ENCODE measurements around the gene HIVEP3.

Gene HIVEP3

DNA sequence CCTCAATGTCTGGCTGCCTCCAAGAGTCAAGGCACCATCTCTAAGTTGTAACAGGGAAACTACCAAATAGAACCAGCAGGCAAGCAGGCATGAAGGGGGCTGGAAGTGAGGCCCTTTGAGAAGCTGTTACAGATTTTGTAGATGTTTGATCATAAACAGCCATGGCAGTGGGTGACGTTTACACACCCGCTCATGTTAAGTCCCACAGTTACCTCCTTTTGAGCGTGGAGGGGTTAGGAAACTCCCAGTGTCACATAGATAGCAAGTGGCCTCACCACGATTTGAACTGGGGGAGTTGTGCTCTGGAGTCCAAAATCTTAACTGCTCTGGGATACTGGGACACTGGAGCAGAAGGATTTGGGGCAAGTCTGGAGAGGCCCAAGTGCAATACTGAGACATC lies 192.4 kb downstream of the HIVEP3 start:
- no peak for DNase-seq

DNA sequence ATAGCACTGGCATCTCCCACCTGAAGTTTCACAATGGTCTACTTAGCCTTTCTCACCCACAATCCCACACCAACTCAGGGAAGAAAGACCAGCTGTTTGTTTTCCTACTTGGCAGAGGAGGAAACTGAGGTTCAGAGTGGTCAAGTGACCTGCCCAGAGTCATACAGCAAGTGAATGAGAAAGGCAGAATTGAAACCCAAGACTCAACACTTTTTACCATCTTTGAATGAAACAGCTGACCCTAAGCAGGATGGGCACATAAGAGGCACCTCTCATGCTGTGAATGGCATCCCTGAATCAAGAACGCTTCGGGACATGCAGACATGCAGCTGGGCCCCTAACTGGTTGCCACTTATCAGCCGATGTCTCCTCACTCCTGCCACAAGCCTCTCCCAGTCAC lies 193.8 kb downstream of the HIVEP3 start:
- DNase-seq: no peak

DNA sequence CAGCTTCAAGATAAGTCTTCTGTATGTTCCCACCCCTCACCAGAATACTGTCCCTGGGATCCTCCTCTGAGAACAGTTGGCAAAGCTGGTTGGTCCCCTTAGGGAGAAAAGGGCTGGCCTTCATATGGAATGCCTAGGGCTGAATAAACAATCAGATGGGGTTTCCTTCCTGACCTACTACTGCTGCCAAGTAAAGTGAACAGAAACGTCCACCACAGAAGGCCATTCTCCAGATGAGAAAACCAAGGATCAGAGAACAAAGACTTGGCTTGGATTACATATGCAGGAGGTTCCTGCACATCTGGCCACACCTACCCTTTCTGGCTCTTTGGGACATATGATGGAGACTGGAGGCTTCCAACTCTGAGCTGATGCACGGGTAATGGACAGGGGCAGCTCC lies 194.5 kb downstream of the HIVEP3 start:
- DNase-seq: no peak

GRCh38 chr1:41723786-41724185 lies 194.9 kb downstream of the HIVEP3 start:
- DNase-seq: no peak

GRCh38 chr1:41722184-41722583 lies 196.5 kb downstream of the HIVEP3 start:
- no peak for DNase-seq

DNA sequence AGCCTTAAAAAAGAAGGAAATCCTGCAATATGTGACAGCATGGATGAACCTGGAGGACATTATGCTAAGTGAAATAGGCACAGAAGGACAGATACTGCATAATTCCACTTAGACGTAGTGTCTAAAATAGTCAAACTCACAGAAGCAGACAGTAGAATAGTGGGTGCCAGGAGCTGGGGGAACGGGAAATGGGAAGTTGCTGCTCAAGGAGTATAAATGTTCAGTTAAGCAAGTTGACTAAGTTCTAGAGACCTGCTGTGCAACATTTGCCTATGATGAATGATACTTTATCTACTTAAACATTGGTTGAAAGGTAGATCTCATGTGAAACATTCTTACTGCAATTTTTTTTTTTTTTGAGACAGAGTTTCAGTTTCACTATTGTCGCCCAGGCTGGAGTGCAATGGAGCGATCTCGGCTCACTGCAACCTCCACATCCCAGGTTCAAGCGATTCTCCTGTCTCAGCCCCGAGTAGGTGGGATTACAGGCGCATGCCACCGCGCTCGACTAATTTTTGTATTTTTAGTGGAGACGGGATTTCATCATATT lies 197.8 kb downstream of the HIVEP3 start:
- no peak for DNase-seq

DNA sequence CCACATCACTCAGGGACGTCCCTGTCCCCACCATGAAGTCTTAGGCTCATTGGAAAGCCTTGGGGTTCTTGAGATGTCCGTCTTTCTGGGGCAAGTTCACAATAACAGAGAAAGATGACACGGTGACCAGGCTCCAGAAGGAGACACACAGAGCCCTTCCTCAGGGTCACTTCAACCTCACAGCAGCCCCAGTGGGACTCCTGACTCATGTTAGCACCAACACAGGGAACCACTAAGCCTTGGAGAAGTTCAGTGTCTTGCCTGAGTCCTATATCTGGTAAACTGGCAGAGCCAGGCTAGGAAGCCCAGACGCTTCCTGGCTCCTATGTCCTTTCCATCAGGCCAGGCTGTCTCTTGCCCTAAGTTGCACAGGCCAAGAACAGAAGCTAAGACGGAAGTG lies 199.1 kb downstream of the HIVEP3 start:
- no peak for DNase-seq

GRCh38 chr1:41719128-41719527 lies 199.6 kb downstream of the HIVEP3 start:
- no peak for DNase-seq

DNA sequence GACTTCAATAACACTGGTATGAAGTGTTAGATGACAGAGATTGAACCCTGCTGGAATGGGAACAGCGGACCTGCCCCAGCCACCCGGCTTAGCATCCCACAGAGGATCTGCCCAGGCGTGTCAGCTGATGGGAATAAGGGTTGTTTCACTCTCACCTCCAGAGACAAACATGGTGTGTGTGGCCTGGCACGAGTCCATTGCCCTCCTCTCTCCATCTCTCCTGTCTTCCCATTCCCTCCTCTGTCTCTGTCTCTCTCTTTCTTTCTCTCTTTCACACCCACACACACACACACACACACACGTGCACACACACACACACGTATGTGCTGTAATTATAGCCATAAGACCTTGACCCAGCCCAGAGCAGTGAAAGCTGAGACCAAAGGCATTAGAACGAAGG lies 200.2 kb downstream of the HIVEP3 start:
- DNase-seq: no peak

DNA sequence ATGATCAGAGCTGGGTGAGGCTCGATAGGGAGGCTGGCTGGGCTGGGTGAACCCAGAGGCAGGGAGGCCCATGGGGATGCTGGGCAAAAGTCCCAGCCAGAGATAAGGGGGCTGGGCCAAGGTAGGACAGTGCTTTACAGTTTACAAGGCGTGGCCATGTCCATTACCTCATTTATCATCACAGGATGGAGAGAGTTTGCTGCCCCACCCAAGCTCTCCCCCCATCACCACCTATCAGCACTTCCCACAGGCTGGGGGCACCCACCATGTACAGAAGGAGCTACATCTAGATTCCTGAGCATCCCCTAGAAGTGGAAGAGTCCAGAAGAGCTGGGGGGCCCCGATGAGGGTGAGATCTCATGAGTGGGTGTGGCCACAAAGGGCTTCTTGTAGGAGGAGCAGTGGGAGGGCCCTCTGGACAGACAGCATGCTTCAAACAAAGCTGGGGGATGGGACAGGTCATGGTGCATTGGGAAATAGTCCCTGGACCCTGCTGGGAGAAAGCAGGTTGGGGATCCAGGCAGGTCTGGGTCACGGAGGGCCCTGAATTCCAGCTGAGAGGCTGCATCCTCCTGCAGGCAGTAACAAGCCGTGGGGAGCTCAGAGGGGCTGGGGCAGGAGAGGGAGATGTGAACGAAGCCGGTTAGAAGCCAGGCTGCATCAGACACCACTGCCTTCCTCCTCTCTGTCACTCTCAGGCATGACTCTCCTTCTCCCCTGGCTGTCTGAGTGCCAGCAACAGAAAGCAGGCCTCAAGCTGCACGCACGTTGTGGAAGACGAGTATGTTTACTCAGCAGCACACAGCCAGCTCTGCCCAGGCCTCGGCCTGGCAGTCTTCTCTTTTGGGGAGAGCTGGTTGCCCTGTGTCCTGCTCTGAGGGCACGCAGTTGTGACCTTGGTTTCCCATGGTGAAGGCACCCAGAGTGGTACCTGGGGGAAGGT lies 202.3 kb downstream of the HIVEP3 start:
- no peak for DNase-seq

GRCh38 chr1:41715441-41716095 lies 203.2 kb downstream of the HIVEP3 start:
- no peak for DNase-seq

DNA sequence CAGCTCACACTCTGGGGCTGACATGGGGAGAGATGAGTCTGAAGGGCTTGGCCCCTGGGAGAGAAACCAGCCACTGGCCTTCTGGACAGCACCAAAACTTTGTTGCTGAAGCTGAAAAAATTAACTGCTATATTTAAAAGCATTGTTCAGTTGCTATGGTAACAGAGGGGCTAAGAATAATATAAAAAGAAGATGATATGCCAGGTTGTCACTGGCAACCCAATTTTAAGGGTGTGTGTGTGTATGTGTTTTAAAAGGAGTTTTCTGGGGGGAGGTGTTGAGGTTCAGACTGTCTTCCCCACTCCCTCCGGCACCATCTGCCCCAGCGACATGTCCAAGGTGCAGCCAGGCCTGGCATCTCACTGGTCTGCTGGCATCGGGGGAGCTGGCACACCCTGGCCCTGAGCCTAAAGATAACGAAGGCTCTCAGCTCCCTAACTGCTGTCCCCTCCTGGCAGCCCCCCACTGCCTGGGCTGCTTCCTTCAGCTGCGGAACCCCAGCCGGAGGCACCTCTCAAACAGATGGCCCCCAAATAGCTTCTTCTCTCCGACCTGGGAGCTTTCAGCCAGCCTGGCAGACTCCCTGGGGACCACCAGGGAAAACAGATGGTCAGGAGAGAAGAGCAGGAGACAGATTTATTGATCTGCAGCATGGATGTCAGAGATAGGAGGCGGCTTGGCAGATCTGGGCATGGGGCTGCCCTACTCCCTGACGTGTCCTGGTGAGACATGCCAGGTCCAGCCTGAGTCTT lies 203.9 kb downstream of the HIVEP3 start:
- no peak for DNase-seq

- no peak for DNase-seq
These were observed 205.0 kb downstream of the HIVEP3 start for GRCh38 chr1:41713557-41714327.

GRCh38 chr1:41713141-41713540 lies 205.6 kb downstream of the HIVEP3 start:
- no peak for DNase-seq

- no peak for DNase-seq
These were observed 206.0 kb downstream of the HIVEP3 start for GRCh38 chr1:41712695-41713094.

GRCh38 chr1:41712081-41712480 lies 206.6 kb downstream of the HIVEP3 start:
- DNase-seq: no peak

DNA sequence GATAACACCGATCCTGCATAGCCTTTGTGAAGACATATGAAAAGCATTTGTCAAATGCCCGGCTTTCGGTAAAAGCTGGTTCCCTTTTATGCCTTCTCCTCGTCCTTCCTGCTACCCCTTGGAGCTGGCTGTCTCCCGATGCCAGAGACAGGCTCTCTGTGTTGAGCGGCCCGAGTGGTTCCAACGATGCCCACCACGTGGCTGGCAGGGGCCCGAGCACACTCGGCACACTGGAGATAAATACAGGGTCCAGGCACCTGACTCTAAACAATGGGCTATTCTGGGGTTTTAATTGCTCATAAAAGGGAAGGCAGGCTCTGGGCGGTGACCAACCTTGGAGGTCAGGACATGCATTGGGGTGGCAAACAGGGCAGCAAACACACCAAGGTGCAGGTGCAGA lies 207.1 kb downstream of the HIVEP3 start:
- DNase-seq: no peak

- no peak for DNase-seq
These were observed 207.7 kb downstream of the HIVEP3 start for GRCh38 chr1:41710980-41711379.

- DNase-seq: no peak
These were observed 208.8 kb downstream of the HIVEP3 start for GRCh38 chr1:41709873-41710272.

GRCh38 chr1:41709331-41709730 lies 209.4 kb downstream of the HIVEP3 start:
- DNase-seq: no peak

GRCh38 chr1:41708332-41708731 lies 210.4 kb downstream of the HIVEP3 start:
- DNase-seq: no peak

GRCh38 chr1:41707793-41708192 lies 210.9 kb downstream of the HIVEP3 start:
- DNase-seq: no peak

GRCh38 chr1:41705798-41706197 lies 212.9 kb downstream of the HIVEP3 start:
- DNase-seq: no peak
